ENCODE results near the gene STMN3. TPM values are rescaled to one million over a fixed set of nuclear protein-coding genes. Genes with fewer than 3 reads are reported as not detected.

The STMN3 gene
- total and polyA plus RNA-seq, 2 of the 8 experiments (the other 6 are each of a cell fraction or from before 2014, with no cell fraction given): 51.5 to 63.1 TPM

DNA sequence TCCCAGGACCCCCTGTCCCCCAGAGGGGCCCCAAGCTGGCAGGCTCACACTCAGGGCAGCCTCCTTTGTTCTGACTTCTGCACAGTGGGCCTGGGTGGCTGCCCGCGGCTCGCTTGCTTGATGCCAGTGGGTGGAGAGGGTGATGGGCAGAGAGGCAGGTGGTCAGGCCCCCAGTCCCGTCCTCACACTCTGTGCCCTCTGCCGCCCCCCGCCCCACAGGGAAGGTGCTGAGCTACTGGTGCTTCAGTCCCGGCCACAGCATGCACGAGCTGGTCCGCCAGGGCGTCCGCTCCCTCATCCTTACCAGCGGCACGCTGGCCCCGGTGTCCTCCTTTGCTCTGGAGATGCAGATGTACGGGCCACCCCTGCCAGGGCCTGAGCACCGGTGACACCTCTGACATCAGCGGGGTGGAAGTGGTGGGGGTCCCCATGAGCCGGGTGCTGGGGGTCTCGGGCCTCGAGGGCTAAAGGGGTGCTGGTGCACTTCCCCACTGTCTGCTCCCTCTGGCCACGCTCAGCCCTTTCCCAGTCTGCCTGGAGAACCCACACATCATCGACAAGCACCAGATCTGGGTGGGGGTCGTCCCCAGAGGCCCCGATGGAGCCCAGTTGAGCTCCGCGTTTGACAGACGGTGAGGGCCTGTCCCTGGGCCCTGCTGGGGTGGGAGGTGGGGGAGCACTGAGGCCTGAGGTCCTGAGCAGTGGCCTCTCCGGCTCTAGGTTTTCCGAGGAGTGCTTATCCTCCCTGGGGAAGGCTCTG lies 34.4 kb upstream of the STMN3 start (continued):
- no peak for TF ChIP-seq ASH2L (IDR thresholded peaks at IDR 0.05; ENCODE audit: low read length)
- no peak for TF ChIP-seq POLR2A (IDR thresholded peaks at IDR 0.05; ENCODE audit: control extremely low read depth in 1 of 2, low read depth in 2 of 2, low read length in 2 of 2)
- TF ChIP-seq CHD1 (IDR thresholded peaks at IDR 0.05; ENCODE audit: low read depth, low read length): no peak
- TF ChIP-seq CBX5 (IDR thresholded peaks at IDR 0.05; ENCODE audit: low read depth, low read length): no peak
- TF ChIP-seq SP1 (IDR thresholded peaks at IDR 0.05; ENCODE audit: low read depth, low read length): no peak
- no peak for TF ChIP-seq EGR1 (IDR thresholded peaks at IDR 0.05; ENCODE audit: borderline replicate concordance, low read depth, low read length)

Data from H1 (cell line).